GM13977 (cell line): ENCODE measurements around the gene TMEM116.
"Not testable (repeated sequence)": the region's sequence is repeated elsewhere in the genome, so short reads cannot be mapped to it uniquely, and the experiment has no call there.

Experiments used
- DNase-seq: peaks from one replicate; pipeline ENCODE4 v3.0.0; 2012; ENCODE audit warnings: low spot score
- CTCF ChIP-seq: IDR thresholded peaks from 2 replicates; pipeline ENCODE4 v1.5.1; 2012; ENCODE audit warnings: mild to moderate bottlenecking, control low read depth; ENCODE audit not compliant: insufficient read depth; ENCODE audit errors: extremely low read depth, missing control alignments
- in situ Hi-C: fragments of 300-500 bp; cut with MboI; formaldehyde crosslinking; loops from one replicate; pipeline ENCODE4 v1.12.0; 2022; ENCODE audit warnings: low sequenced_read_pairs, low pct_unique_long_range_greater_than_20kb, mixed read lengths, inconsistent platforms; ENCODE audit not compliant: unreplicated experiment

Gene TMEM116

GRCh38 chr12:112008918-112009317 lies 4.0 kb downstream of the TMEM116 start:
- TF ChIP-seq CTCF = no peak
- no peak for DNase-seq
- in situ Hi-C loops = loop anchor here (10.0 kb wide), 1 partner anchor 54 kb away; no protein-coding TSS in a partner anchor

GRCh38 chr12:112007945-112008344 lies 5.0 kb downstream of the TMEM116 start:
- no peak for DNase-seq
- no peak for TF ChIP-seq CTCF
- in situ Hi-C loops = loop anchor here (10.0 kb wide), 1 partner anchor 53 kb away; no protein-coding TSS in a partner anchor

- DNase-seq = no peak
- in situ Hi-C loops = loop anchor here (10.0 kb wide), 1 partner anchor 51 kb away; no protein-coding TSS in a partner anchor
- TF ChIP-seq CTCF = no peak
These were observed 7.3 kb downstream of the TMEM116 start for GRCh38 chr12:112005419-112006395.

- DNase-seq = no peak
- in situ Hi-C loops = loop anchor here (10.0 kb wide), 1 partner anchor 49 kb away; no protein-coding TSS in a partner anchor
- TF ChIP-seq CTCF = no peak
These were observed 8.9 kb downstream of the TMEM116 start for GRCh38 chr12:112004041-112004440.

- TF ChIP-seq CTCF = no peak
- DNase-seq = no peak
- in situ Hi-C loops = loop anchor here (10.0 kb wide), 1 partner anchor 47 kb away; no protein-coding TSS in a partner anchor
These were observed 11.4 kb downstream of the TMEM116 start for GRCh38 chr12:112001576-112001975.

- TF ChIP-seq CTCF = no peak
- in situ Hi-C loops = loop anchor here (10.0 kb wide), 1 partner anchor 46 kb away; no protein-coding TSS in a partner anchor
- no peak for DNase-seq
These were observed 12.1 kb downstream of the TMEM116 start for GRCh38 chr12:112000820-112001219.

GRCh38 chr12:111999129-111999528 lies 13.8 kb downstream of the TMEM116 start:
- DNase-seq, in situ Hi-C loops: not testable (repeated sequence)
